CD14-positive monocyte (primary cell): ENCODE results near the gene AAR2. TPM values are rescaled to one million over a fixed set of nuclear protein-coding genes. Genes with fewer than 3 reads are reported as not detected.

Experiments
- DNase-seq, 3 donors: peaks; one replicate each; pipeline ENCODE4 v3.0.0-alpha.2; 2011 to 2022
- H2AFZ ChIP-seq: 2 replicates; pipeline ENCODE4 v1.6.0; 2012; ENCODE audit warnings: mild to moderate bottlenecking, low read depth, low read length, inconsistent platforms; ENCODE audit not compliant: insufficient read depth, poor library complexity, severe bottlenecking
- H3K27ac ChIP-seq, 2 donors: 1 replicate in 1 of 2; 2 replicates in 1 of 2; pipeline ENCODE4 v1.5.1; 2012 to 2013; ENCODE audit warnings: low read length in 2 of 2, control low read depth in 1 of 2, inconsistent platforms in 1 of 2, low read depth in 1 of 2, mild to moderate bottlenecking in 1 of 2
- H3K27me3 ChIP-seq, 2 donors: one replicate each; pipeline versions ENCODE4 v1.6.0 to v1.6.1; 2011 to 2013; ENCODE audit warnings: low read length in 2 of 2; ENCODE audit not compliant: control insufficient read depth in 2 of 2, insufficient read depth in 2 of 2
- H3K36me3 ChIP-seq, 2 donors: replicated peaks in 1 of 2; 1 replicate in 1 of 2; 2 replicates in 1 of 2; pipeline versions ENCODE4 v1.5.1 to v1.6.1; 2012 to 2013; ENCODE audit warnings: low read length in 2 of 2, control low read depth in 1 of 2, inconsistent platforms in 1 of 2, mild to moderate bottlenecking in 1 of 2; ENCODE audit not compliant: insufficient read depth in 2 of 2, control insufficient read depth in 1 of 2
- H3K4me1 ChIP-seq, 2 donors: 1 replicate in 1 of 2; 2 replicates in 1 of 2; pipeline versions ENCODE4 v1.5.1 to v1.6.1; 2012 to 2013; ENCODE audit warnings: low read length in 2 of 2, control low read depth in 1 of 2, inconsistent platforms in 1 of 2, mild to moderate bottlenecking in 1 of 2, moderate library complexity in 1 of 2; ENCODE audit not compliant: insufficient read depth in 2 of 2, control insufficient read depth in 1 of 2
- H3K4me2 ChIP-seq: replicated peaks from 2 replicates; pipeline ENCODE3; 2012; ENCODE audit warnings: low read length, moderate library complexity, mild to moderate bottlenecking; ENCODE audit not compliant: poor library complexity, severe bottlenecking; ENCODE audit errors: extremely low read depth
- H3K4me3 ChIP-seq, 3 experiments: fragments of 200-600 bp in 1 of 3; sonication (generic) in 1 of 3; replicated peaks in 1 of 3; 1 replicate in 2 of 3; 2 replicates in 1 of 3; pipeline ENCODE4 v1.5.1; 2011 to 2013; ENCODE audit warnings: low read length in 3 of 3, mild to moderate bottlenecking in 3 of 3, control low read depth in 2 of 3, low read depth in 2 of 3, inconsistent platforms in 1 of 3, moderate library complexity in 1 of 3
- H3K79me2 ChIP-seq: 2 replicates; pipeline ENCODE4 v1.6.0; 2012; ENCODE audit warnings: mild to moderate bottlenecking, control low read depth, inconsistent platforms, low read length, moderate library complexity; ENCODE audit not compliant: insufficient read depth
- H3K9ac ChIP-seq: 2 replicates; pipeline ENCODE4 v1.6.0; 2017; ENCODE audit warnings: low read length, mild to moderate bottlenecking; ENCODE audit not compliant: insufficient read depth, poor library complexity, severe bottlenecking
- H3K9me3 ChIP-seq, 2 donors: replicated peaks in 1 of 2; 1 replicate in 1 of 2; 2 replicates in 1 of 2; pipeline versions ENCODE4 v1.5.1 to v1.6.1; 2012 to 2013; ENCODE audit warnings: low read length in 2 of 2, control low read depth in 1 of 2; ENCODE audit not compliant: control insufficient read depth in 1 of 2, insufficient read depth in 1 of 2
- H4K20me1 ChIP-seq: 2 replicates; pipeline ENCODE4 v1.6.0; 2012; ENCODE audit warnings: mild to moderate bottlenecking, low read length, control low read depth, moderate library complexity; ENCODE audit not compliant: insufficient read depth
- H3K27ac Mint-ChIP-seq, 7 donors: one replicate each; pipeline ENCODE4 v1.8.0; 2020; ENCODE audit warnings: mild to moderate bottlenecking in 7 of 7, mixed read lengths in 7 of 7, moderate library complexity in 6 of 7, inconsistent platforms in 2 of 7
- H3K27me3 Mint-ChIP-seq, 3 donors: one replicate each; pipeline ENCODE4 v1.8.0; 2021 to 2022; ENCODE audit warnings: low read depth in 3 of 3, mild to moderate bottlenecking in 3 of 3, mixed read lengths in 3 of 3, moderate library complexity in 3 of 3, inconsistent platforms in 1 of 3
- H3K36me3 Mint-ChIP-seq, 2 donors: one replicate each; pipeline ENCODE4 v1.8.0; 2020; ENCODE audit warnings: mixed read lengths in 2 of 2, inconsistent platforms in 1 of 2, mild to moderate bottlenecking in 1 of 2
- H3K4me1 Mint-ChIP-seq: one replicate; pipeline ENCODE4 v1.8.0; 2020; ENCODE audit warnings: mild to moderate bottlenecking, mixed read lengths
- H3K4me3 Mint-ChIP-seq, 2 donors: one replicate each; pipeline ENCODE4 v1.8.0; 2020; ENCODE audit warnings: mild to moderate bottlenecking in 2 of 2, mixed read lengths in 2 of 2, moderate library complexity in 1 of 2
- H3K9me3 Mint-ChIP-seq, 7 donors: one replicate each; pipeline ENCODE4 v1.8.0; 2020 to 2022; ENCODE audit warnings: mixed read lengths in 7 of 7, mild to moderate bottlenecking in 6 of 7, moderate library complexity in 6 of 7, inconsistent platforms in 2 of 7
- CTCF ChIP-seq: fragments of 200-600 bp; IDR thresholded peaks from one replicate; pipeline ENCODE4 v1.8.0; 2022; ENCODE audit warnings: antibody characterized with exemption, mild to moderate bottlenecking
- WGBS: methylation state at CpG from one replicate; pipeline ENCODE4 v1.1.5; 2013; ENCODE audit warnings: missing lambda C conversion rate; ENCODE audit not compliant: insufficient coverage; 5-methylcytosine and 5-hydroxymethylcytosine counted together
- intact Hi-C, 2 donors: fragments of 100-400 bp; cut with micrococcal nuclease; formaldehyde crosslinking; loops; one replicate each; pipeline versions ENCODE4 v1.15.0 to v1.15.1; 2023
- polyA plus RNA-seq, 3 donors: library from polyadenylated mRNA; depleted of rRNA in 1 of 3; unstranded in 2 of 3; stranded (reverse) in 1 of 3; fragments of 300-500 nt in 2 of 3; fragments of >200 nt in 1 of 3; fragmentation: Illumina TruSeq in 2 of 3; gene quantifications; 1 replicate in 2 of 3; 2 replicates in 1 of 3; pipeline ENCODE4 v1.2.3, GENCODE V29; 2012 to 2021

AAR2 gene
- polyA plus RNA-seq, 3 donors, result 9.1 to 48.8 (median 45.2) TPM

DNA sequence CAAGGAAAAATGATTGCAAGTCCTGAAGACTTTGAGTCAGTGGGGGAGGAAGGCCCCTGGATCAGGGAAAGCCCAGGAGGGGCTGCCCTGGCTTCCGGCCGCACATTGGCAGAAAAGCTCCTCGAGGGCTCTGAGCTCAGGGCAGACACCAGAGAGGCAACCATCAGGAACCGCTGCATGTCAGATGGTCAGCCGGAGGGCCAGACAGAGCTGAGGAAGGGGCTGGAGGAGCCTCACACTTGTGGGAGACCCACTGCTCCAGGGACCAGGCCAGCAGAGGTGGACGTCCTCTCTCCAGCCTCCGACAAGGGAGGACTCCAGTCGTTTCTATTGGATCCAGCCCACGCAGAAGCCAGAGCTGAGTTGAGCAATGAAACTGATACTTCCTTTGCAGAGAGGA is 30.2 kb upstream of the AAR2 start:
- intact Hi-C loops, result no loop called here
- H3K79me2 ChIP-seq, result no peaks in the 10 kb centered on the region
- no peak overlapping the region for H3K4me2 ChIP-seq
- TF ChIP-seq CTCF, result no peak
- H3K27ac ChIP-seq, result no peak overlapping the region
- H2AFZ ChIP-seq, result no peak overlapping the region
- no peak overlapping the region for H3K27ac Mint-ChIP-seq
- H3K4me1 Mint-ChIP-seq, result peaks cover 4% of the 10 kb centered on the region
- no peaks in the 10 kb centered on the region for H3K36me3 ChIP-seq
- peaks cover 2 to 7% (median 6%) of the 10 kb centered on the region in 3 donors for H3K27me3 Mint-ChIP-seq
- H3K4me3 Mint-ChIP-seq, result no peak overlapping the region
- no peaks in the 10 kb centered on the region for H3K9me3 Mint-ChIP-seq
- no peaks in the 10 kb centered on the region for H4K20me1 ChIP-seq
- no peaks in the 10 kb centered on the region for H3K36me3 Mint-ChIP-seq
- H3K4me3 ChIP-seq, result no peak overlapping the region
- H3K27me3 ChIP-seq, result peaks cover 0 to 4% of the 10 kb centered on the region in 2 donors
- 99% methylated on average over 6 of the region's 9 CpGs for WGBS
- no peak overlapping the region for H3K9ac ChIP-seq
- no peaks in the 10 kb centered on the region for H3K9me3 ChIP-seq
- no peaks in the 10 kb centered on the region for H3K4me1 ChIP-seq
- no peak for DNase-seq

DNA sequence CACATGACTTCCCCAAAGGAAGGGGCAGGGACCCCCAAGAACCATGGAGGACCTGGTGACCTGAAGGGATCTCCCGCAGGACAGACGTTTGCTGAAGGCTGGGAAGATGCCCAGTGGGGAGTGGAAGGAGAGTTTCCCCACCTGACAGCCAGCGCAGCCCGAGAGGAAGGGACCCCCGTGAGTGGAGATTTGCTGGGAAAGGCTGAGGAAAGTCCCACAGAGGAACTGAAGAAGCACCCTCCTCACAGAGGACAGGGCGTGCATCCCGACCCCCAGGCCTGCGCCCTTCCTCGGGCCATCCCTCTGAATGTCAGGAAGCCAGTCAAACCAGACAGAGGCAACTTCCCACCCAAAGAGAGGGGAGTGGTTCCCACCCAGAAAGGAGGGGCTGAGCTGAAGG is 29.6 kb upstream of the AAR2 start:
- H3K36me3 ChIP-seq, result no peaks in the 10 kb centered on the region
- H3K27ac ChIP-seq, result no peak overlapping the region
- Mint-ChIP-seq H3K36me3 (no peaks in the 10 kb centered on the region), H3K9me3 (no peaks in the 10 kb centered on the region), H3K4me1 (peaks cover 4% of the 10 kb centered on the region), H3K4me3 (no peak overlapping the region), H3K27ac (peak overlapping the region in 3 of 7 donors; percentile 17 to 28 (median 18)), H3K27me3 (peaks cover 2 to 7% (median 6%) of the 10 kb centered on the region in 3 donors)
- intact Hi-C loops, result no loop called here
- H3K4me3 ChIP-seq, result no peak overlapping the region
- no peak overlapping the region for H3K9ac ChIP-seq
- WGBS, result 93% methylated on average over 3 of the region's 9 CpGs
- H3K79me2 ChIP-seq, result no peaks in the 10 kb centered on the region
- no peaks in the 10 kb centered on the region for H3K4me1 ChIP-seq
- no peak for TF ChIP-seq CTCF
- H3K9me3 ChIP-seq, result no peaks in the 10 kb centered on the region
- no peaks in the 10 kb centered on the region for H4K20me1 ChIP-seq
- peaks cover 0 to 4% of the 10 kb centered on the region in 2 donors for H3K27me3 ChIP-seq
- no peak for DNase-seq
- H2AFZ ChIP-seq, result no peak overlapping the region
- no peak overlapping the region for H3K4me2 ChIP-seq
